ENCODE data around the gene VAMP3.

- TF ChIP-seq CTCF (IDR thresholded peaks at IDR 0.05) (no peak), POLR2A (IDR thresholded peaks at IDR 0.05) (no peak)
These were observed 10.4 kb downstream of the VAMP3 start for GRCh38 chr1:7781501-7781900.

All from ovary (tissue), 3 donors.